GM08714 (cell line): ENCODE measurements around the gene CYP2C8.

Source experiments
- H3K4me3 ChIP-seq: fragments of 200-500 bp; sonication (Bioruptor generic); 2 replicates; pipeline ENCODE4 v1.5.1; 2014; ENCODE audit warnings: mild to moderate bottlenecking, low read length, inconsistent platforms
- ZNF274 ChIP-seq: IDR thresholded peaks from 2 replicates; pipeline ENCODE4 v1.6.1; 2012; ENCODE audit warnings: mild to moderate bottlenecking, low read depth, low read length

Gene CYP2C8

DNA sequence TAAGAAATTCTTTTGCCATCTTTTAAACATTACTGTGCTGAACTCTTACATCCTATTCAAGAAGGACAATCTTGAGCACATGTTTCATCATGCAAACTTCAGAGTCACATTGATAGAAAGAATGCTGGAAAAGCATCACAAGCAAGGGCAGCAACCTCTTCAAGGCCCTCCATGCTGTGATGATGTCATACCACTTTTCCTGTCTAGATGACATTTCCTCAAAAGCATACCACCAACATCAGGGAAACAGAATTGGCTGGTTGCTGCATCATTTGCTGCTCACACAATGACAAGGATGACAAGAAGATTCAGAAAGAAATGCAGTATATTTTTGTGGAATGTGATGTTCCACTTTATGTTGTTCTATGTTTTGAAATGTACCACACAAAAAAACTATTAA lies 37.6 kb downstream of the CYP2C8 start:
- H3K4me3 ChIP-seq: no peak overlapping the region
- TF ChIP-seq ZNF274: no peak

DNA sequence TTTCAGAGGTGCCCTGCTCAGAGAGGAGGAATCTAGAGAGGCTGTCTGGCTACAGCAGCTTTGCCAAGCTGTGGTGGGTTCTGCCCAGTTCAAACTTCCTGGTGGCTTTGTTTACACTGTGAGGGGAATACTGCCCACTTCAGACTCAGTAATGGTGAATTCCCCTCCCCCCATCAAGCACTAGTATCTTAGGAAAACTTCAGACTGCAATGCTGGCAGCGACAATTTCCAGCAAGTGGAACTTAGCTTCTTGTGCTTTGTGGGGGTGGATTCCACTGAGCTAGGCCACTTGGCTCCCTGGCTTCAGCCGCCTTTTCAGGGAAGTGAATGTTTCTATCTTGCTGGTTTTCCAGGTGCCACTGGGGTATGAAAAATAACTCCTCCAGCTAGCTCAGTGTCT lies 42.8 kb downstream of the CYP2C8 start:
- no peak overlapping the region for H3K4me3 ChIP-seq

DNA sequence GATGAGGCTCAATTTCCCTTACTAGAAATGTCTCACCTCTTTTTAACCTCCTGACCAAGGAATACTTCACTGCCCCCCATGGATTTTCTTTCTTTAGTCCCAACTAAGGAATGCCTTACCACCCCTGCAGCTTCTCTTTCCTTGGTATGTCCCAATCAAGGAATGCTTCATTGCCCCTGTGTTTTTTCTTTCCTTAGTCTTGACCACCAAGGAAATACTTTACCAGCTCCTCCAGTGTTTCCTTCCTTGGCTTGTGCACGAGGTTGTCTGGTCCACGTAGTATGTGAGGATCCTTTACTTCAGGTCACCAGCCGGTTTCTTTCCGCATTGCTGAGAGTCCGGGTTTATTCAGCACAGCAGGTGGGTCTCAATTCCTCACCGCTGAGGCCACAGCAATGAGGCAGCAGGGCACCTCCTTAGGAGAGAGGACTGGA lies 71.5 kb downstream of the CYP2C8 start:
- no peak overlapping the region for H3K4me3 ChIP-seq
- TF ChIP-seq ZNF274: no peak

More for the DNA sequence above, 42.8 kb downstream of the CYP2C8 start:
- TF ChIP-seq ZNF274: no peak

DNA sequence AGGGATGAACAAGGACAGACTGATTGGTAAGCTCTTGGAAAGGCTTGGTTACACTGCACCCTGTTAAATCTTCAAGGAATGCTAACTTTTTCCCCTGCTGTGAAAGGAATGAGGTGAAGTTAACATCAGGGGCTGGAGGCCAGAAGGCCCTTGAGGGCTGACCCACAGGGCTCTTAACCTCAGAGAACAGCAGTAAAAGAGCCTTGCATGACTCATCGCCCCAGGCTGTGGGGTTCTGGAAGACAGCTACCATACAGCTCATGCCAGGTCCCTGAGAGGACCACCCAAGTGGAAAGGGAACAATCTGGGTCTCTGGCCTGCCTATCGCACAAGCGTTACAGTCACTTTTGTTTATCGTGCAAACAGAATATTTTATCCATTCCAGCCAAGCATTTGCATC lies 76.5 kb downstream of the CYP2C8 start:
- H3K4me3 ChIP-seq: no peak overlapping the region
- TF ChIP-seq ZNF274: no peak

DNA sequence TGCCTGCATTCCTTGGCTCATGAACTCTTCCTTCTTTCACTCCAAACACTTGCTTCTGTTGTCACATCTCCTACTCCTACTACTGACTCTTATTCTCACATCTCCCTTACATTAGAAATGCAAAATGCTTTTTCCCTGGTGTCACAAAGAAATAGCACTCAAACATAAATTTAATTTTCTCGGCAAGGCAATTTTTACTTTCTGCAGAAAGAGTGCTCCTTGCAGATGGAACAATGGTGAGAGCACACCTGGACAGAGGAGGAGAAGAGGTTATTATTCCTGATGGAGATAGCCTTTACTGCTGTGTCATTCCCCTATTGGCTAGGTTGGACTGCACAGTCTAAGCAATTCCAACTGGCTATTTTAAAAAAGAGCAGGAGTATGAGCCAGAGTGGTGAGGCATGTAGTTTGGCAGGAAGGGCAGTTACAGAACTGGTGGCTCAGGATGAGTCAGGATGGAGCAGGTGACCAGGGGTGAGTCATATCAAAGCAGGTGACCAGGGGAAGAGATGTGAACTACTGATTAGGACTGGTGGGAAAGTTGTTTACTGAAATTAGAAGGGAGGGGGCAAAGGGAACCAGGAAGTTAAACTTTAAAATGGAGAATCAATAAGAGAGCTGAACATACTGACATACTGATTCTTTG lies 77.9 kb downstream of the CYP2C8 start:
- H3K4me3 ChIP-seq: no peak overlapping the region

DNA sequence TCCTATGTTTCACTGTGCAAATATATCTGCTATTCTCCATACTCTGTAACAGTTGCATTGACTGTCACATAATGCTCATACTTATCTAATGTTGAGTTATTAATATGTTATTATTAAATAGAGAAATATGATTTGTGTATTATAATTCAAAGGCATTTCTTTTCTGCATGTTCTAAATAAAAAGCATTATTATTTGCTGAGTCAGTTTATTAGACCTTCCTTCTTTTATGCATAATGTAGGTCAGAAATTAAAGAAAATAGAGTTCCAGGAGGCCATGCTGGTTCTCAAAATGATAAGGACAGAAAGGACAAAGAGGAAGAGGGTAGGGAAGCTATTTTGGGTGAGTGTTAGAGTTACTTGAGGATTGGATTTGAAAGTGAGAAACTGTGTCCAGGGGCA lies 80.1 kb downstream of the CYP2C8 start:
- TF ChIP-seq ZNF274: no peak
- H3K4me3 ChIP-seq: no peak overlapping the region

More for the DNA sequence above, 77.9 kb downstream of the CYP2C8 start:
- TF ChIP-seq ZNF274: no peak
